Measurements from ENCODE around the gene RHEBL1. TPM values are rescaled to one million over a fixed set of nuclear protein-coding genes. Genes with fewer than 3 reads are reported as not detected.

RHEBL1 gene
- total and polyA plus RNA-seq, 4 donors: 0.29 to 1.2 (median 0.36) TPM; not detected in 1

- H3K36me3 ChIP-seq (ENCODE audit: control insufficient read depth in 4 of 4, insufficient read depth in 3 of 4, low read depth in 1 of 4, low read length in 3 of 4): peaks cover 6 to 27% (median 23%) of the 10 kb centered on the region in 4 donors
- peaks cover 4 to 16% (median 9%) of the 10 kb centered on the region in 4 donors for H3K4me1 ChIP-seq (ENCODE audit: control insufficient read depth in 4 of 4, insufficient read depth in 4 of 4, low read length in 3 of 4)
- H3K9me3 ChIP-seq (ENCODE audit: control insufficient read depth in 4 of 4, low read length in 3 of 4): no peaks in the 10 kb centered on the region
- WGBS: 6% methylated on average over 8 of the region's 8 CpGs
- peak overlapping the region; percentile 85 to 97 for H3K9ac ChIP-seq (ENCODE audit: low read depth in 1 of 2, low read length in 2 of 2)
- no peak for DNase-seq (ENCODE audit: low spot score)
- peak overlapping the region; percentile 87 to 92 for H3K27ac ChIP-seq (ENCODE audit: low read depth in 1 of 2, low read length in 2 of 2)
- H3K27me3 ChIP-seq (ENCODE audit: control insufficient read depth in 4 of 4, insufficient read depth in 4 of 4, low read length in 3 of 4): no peaks in the 10 kb centered on the region
- no peak for TF ChIP-seq FOXA2 (IDR thresholded peaks at IDR 0.05)
- no peak for TF ChIP-seq FOXA1 (IDR thresholded peaks at IDR 0.05)
- TF ChIP-seq RXRA (IDR thresholded peaks at IDR 0.05): no peak
- no peak for TF ChIP-seq CTCF (IDR thresholded peaks at IDR 0.05; ENCODE audit: low read depth, low read length, missing input control)
- no peak for TF ChIP-seq TAF1 (conservative IDR thresholded peaks at IDR 0.05)
- no peak for TF ChIP-seq GABPA (IDR thresholded peaks at IDR 0.05 in 1 of 2, conservative IDR thresholded peaks at IDR 0.05 in 1 of 2)
- TF ChIP-seq ATF3 (IDR thresholded peaks at IDR 0.05): no peak
- TF ChIP-seq ZBTB33 (IDR thresholded peaks at IDR 0.05): no peak
- no peak for TF ChIP-seq YY1 (IDR thresholded peaks at IDR 0.05)
- no peak for TF ChIP-seq RAD21 (IDR thresholded peaks at IDR 0.05)
- TF ChIP-seq MAX (IDR thresholded peaks at IDR 0.05): no peak
- peak overlapping the region; percentile 64 to 98 (median 74) for H3K4me3 ChIP-seq (ENCODE audit: low read depth in 1 of 3, low read length in 3 of 3)
Measured at GRCh38 chr12:49019120-49019430, 50.7 kb downstream of the RHEBL1 start.

GRCh38 chr12:49018261-49019119 is 51.3 kb downstream of the RHEBL1 start, which contains the start of gene PRKAG1:
Gene PRKAG1, minus strand, starts transcription at chr12:49018776. Its CDS starts 36 bp downstream, at chr12:49018740.
- under 1% methylated on average over 59 of the region's 59 CpGs for WGBS
- no peaks in the 10 kb centered on the region for H3K27me3 ChIP-seq (ENCODE audit: control insufficient read depth in 4 of 4, insufficient read depth in 4 of 4, low read length in 3 of 4)
- peak within 1 kb of the TSS; percentile 96 to 97 for H3K9ac ChIP-seq (ENCODE audit: low read depth in 1 of 2, low read length in 2 of 2)
- peak; percentile 95 for DNase-seq (ENCODE audit: low spot score)
- H3K4me3 ChIP-seq (ENCODE audit: low read depth in 1 of 3, low read length in 3 of 3): peak within 1 kb of the TSS; percentile 64 to 98 (median 90)
- H3K36me3 ChIP-seq (ENCODE audit: control insufficient read depth in 4 of 4, insufficient read depth in 3 of 4, low read depth in 1 of 4, low read length in 3 of 4): peaks cover 6 to 23% (median 17%) of the 10 kb centered on the region in 4 donors
- no peaks in the 10 kb centered on the region for H3K9me3 ChIP-seq (ENCODE audit: control insufficient read depth in 4 of 4, low read length in 3 of 4)
- H3K27ac ChIP-seq (ENCODE audit: low read depth in 1 of 2, low read length in 2 of 2): peak within 1 kb of the TSS; percentile 87 to 92
- H3K4me1 ChIP-seq (ENCODE audit: control insufficient read depth in 4 of 4, insufficient read depth in 4 of 4, low read length in 3 of 4): peaks cover 4 to 16% (median 9%) of the 10 kb centered on the region in 4 donors
- TF ChIP-seq GABPA (IDR thresholded peaks at IDR 0.05 in 1 of 2, conservative IDR thresholded peaks at IDR 0.05 in 1 of 2) (peak; percentile 96 to 99), SP1 (IDR thresholded peaks at IDR 0.05) (peak; percentile 66), HNF4A (conservative IDR thresholded peaks at IDR 0.05) (peak in 1 of 2 donors; percentile 40), ATF3 (IDR thresholded peaks at IDR 0.05) (no peak), RAD21 (IDR thresholded peaks at IDR 0.05) (no peak), NR2F2 (IDR thresholded peaks at IDR 0.05) (no peak), RXRA (IDR thresholded peaks at IDR 0.05) (no peak), EGR1 (IDR thresholded peaks at IDR 0.05; ENCODE audit: low read depth in 2 of 2) (peak; percentile 71), ZBTB33 (IDR thresholded peaks at IDR 0.05) (peak; percentile 29), MAX (IDR thresholded peaks at IDR 0.05) (peak; percentile 32), HNF4G (IDR thresholded peaks at IDR 0.05) (no peak), FOXA1 (IDR thresholded peaks at IDR 0.05) (peak; percentile 17), JUND (IDR thresholded peaks at IDR 0.05) (no peak), TAF1 (conservative IDR thresholded peaks at IDR 0.05) (peak; percentile 89), YY1 (IDR thresholded peaks at IDR 0.05) (peak; percentile 92), REST (IDR thresholded peaks at IDR 0.05) (peak; percentile 96)
